HepG2 (cell line): ENCODE data around the gene AGTRAP. TPM values are rescaled to one million over a fixed set of nuclear protein-coding genes. Genes with fewer than 3 reads are reported as not detected.

ENCODE experiments used
- ATAC-seq: fragments of 200-7000 bp; cut with Tn5 transposase; 3 replicates; pipeline ENCODE4 v1.9.1; 2020; ENCODE audit warnings: mild to moderate bottlenecking, moderate library complexity
- BruUV-seq: library from RNA; stranded (reverse); fragments of 400-500 nt; replicated peaks from 2 replicates; lab custom pipeline; 2021; lab: Mats Ljungman, UMichigan
- CTCF ChIA-PET: fragments of 300-600 bp; formaldehyde crosslinking; extraction: SDS; loops from one replicate; lab custom pipeline; 2021; ENCODE audit warnings: low total read pairs, inconsistent platforms, low intra/inter-chr PET ratio; lab: Yijun Ruan, JAX
- POLR2A ChIA-PET: fragments of 350-600 bp; sonication (Branson Sonifier 250); formaldehyde crosslinking; loops from one replicate; lab custom pipeline; 2020; ENCODE audit warnings: antibody characterized with exemption, inconsistent platforms; lab: Yijun Ruan, JAX
- DNase-seq: peaks from one replicate; pipeline ENCODE4 v3.0.0-alpha.2; 2015; ENCODE audit warnings: low spot score
- FAIRE-seq: peaks from 3 replicates; lab custom pipeline; 2011; peaks lifted over from hg19 to GRCh38; lab: Jason Lieb, UNC
- H2AFZ ChIP-seq: one replicate; pipeline ENCODE4 v1.6.1; 2011; ENCODE audit warnings: low read length, inconsistent platforms
- H3K27ac ChIP-seq: fragments of 300-600 bp; 3 replicates; pipeline ENCODE4 v1.8.0; 2011; ENCODE audit warnings: mixed run types, mild to moderate bottlenecking, mixed read lengths, low read length, inconsistent platforms; ENCODE audit not compliant: insufficient read depth; ENCODE audit errors: extremely low read length
- H3K27me3 ChIP-seq, 2 experiments: fragments of 200-600 bp in 1 of 2; 2 replicates in 1 of 2; 3 replicates in 1 of 2; pipeline versions ENCODE4 v1.6.0 to v1.8.0; 2011; ENCODE audit warnings: low read length in 2 of 2, mild to moderate bottlenecking in 2 of 2, moderate library complexity in 2 of 2, inconsistent platforms in 1 of 2; ENCODE audit not compliant: insufficient read depth in 2 of 2, control insufficient read depth in 1 of 2
- H3K36me3 ChIP-seq, 2 experiments: fragments of 200-600 bp in 1 of 2; replicated peaks in 1 of 2; 2 replicates in 1 of 2; 3 replicates in 1 of 2; pipeline versions ENCODE4 v1.5.1 to v1.8.0; 2011; ENCODE audit warnings: low read length in 2 of 2, inconsistent platforms in 1 of 2; ENCODE audit not compliant: insufficient read depth in 2 of 2, control insufficient read depth in 1 of 2
- H3K4me1 ChIP-seq: 2 replicates; pipeline ENCODE4 v1.5.1; 2012; ENCODE audit warnings: low read length, inconsistent platforms; ENCODE audit not compliant: insufficient read depth
- H3K4me2 ChIP-seq: 2 replicates; pipeline ENCODE4 v1.6.0; 2011; ENCODE audit warnings: low read depth, low read length, inconsistent platforms
- H3K4me3 ChIP-seq, 3 experiments: fragments of 200-600 bp in 1 of 3; sonication (generic), shearing (Covaris generic) in 1 of 3; replicated peaks in 1 of 3; 2 replicates each; pipeline ENCODE4 v1.5.1; 2011 to 2016; ENCODE audit warnings: low read length in 3 of 3, inconsistent platforms in 2 of 3, low read depth in 2 of 3, mild to moderate bottlenecking in 2 of 3, control low read depth in 1 of 3, mixed read lengths in 1 of 3; ENCODE audit not compliant: insufficient read depth in 1 of 3
- H3K79me2 ChIP-seq: one replicate; pipeline ENCODE4 v1.6.1; 2011; ENCODE audit warnings: low read length, inconsistent platforms; ENCODE audit not compliant: insufficient read depth
- H3K9ac ChIP-seq: 2 replicates; pipeline ENCODE4 v1.6.0; 2011; ENCODE audit warnings: mild to moderate bottlenecking, low read depth, low read length, inconsistent platforms; ENCODE audit not compliant: insufficient read depth
- H3K9me3 ChIP-seq: 2 replicates; pipeline ENCODE4 v1.5.1; 2012; ENCODE audit warnings: mild to moderate bottlenecking, low read length
- H4K20me1 ChIP-seq: 2 replicates; pipeline ENCODE4 v1.6.0; 2011; ENCODE audit warnings: inconsistent platforms, mild to moderate bottlenecking, low read length, moderate library complexity; ENCODE audit not compliant: insufficient read depth
- DR1 ChIP-seq: sonication (generic); formaldehyde crosslinking; IDR thresholded peaks from 2 replicates; pipeline ENCODE4 v1.8.0; 2021; ENCODE audit warnings: mild to moderate bottlenecking, missing genetic modification reagents, inconsistent platforms
- HDAC1 ChIP-seq: sonication (generic); formaldehyde crosslinking; IDR thresholded peaks from 2 replicates; pipeline ENCODE4 v1.5.1; 2020; ENCODE audit warnings: mild to moderate bottlenecking, missing genetic modification reagents
- HNF4A ChIP-seq: sonication (generic); formaldehyde crosslinking; IDR thresholded peaks from 2 replicates; pipeline ENCODE4 v1.4.0; 2020; ENCODE audit warnings: missing genetic modification reagents
- HOXA5 ChIP-seq: sonication (generic); formaldehyde crosslinking; IDR thresholded peaks from 2 replicates; pipeline ENCODE4 v1.4.0; 2020; ENCODE audit warnings: missing genetic modification reagents
- MATR3 ChIP-seq: sonication (generic); formaldehyde crosslinking; IDR thresholded peaks from 2 replicates; pipeline ENCODE4 v1.4.0; 2020; ENCODE audit warnings: missing genetic modification reagents
- PITX1 ChIP-seq: sonication (generic); formaldehyde crosslinking; IDR thresholded peaks from 2 replicates; pipeline ENCODE4 v1.5.1; 2020; ENCODE audit warnings: mild to moderate bottlenecking, missing genetic modification reagents
- ZBTB20 ChIP-seq: sonication (generic); formaldehyde crosslinking; IDR thresholded peaks from 2 replicates; pipeline ENCODE4 v1.8.1; 2023; ENCODE audit warnings: missing genetic modification reagents, low read depth, mild to moderate bottlenecking, borderline replicate concordance
- ZNF10 ChIP-seq: sonication (generic); formaldehyde crosslinking; IDR thresholded peaks from 2 replicates; pipeline ENCODE4 v1.4.0; 2020; ENCODE audit warnings: mild to moderate bottlenecking, low read depth, missing genetic modification reagents, borderline replicate concordance
- ZNF296 ChIP-seq: sonication (generic); formaldehyde crosslinking; conservative IDR thresholded peaks from 2 replicates; pipeline ENCODE4 v1.5.0; 2020; ENCODE audit warnings: mild to moderate bottlenecking, missing genetic modification reagents
- ZNF513 ChIP-seq: sonication (generic); formaldehyde crosslinking; conservative IDR thresholded peaks from 2 replicates; pipeline ENCODE4 v1.5.0; 2020; ENCODE audit warnings: missing genetic modification reagents
- WGBS: methylation state at CpG from one replicate; pipeline ENCODE4 v1.1.6; 2017; ENCODE audit warnings: low lambda C conversion rate; 5-methylcytosine and 5-hydroxymethylcytosine counted together
- in situ Hi-C: cut with HindIII; loops from 2 replicates; pipeline ENCODE4 v1.10.0; 2017; ENCODE audit warnings: low pct_unique_long_range_greater_than_20kb; ENCODE audit not compliant: extremely low pct_ligation_motif_present
- intact Hi-C: fragments of 100-400 bp; cut with micrococcal nuclease; formaldehyde crosslinking; loops from one replicate; pipeline ENCODE4 v1.10.0; 2022; ENCODE audit not compliant: unreplicated experiment
- polyA plus RNA-seq, 8 experiments: library from polyadenylated mRNA; depleted of rRNA in 3 of 8; stranded (reverse) in 7 of 8; unstranded in 1 of 8; fragments of >200 nt; fragmentation: Illumina TruSeq in 4 of 8; extraction: Trizol in 4 of 8; gene quantifications; 2 replicates each; pipeline versions ENCODE4 v1.2.1 to v1.2.3, GENCODE V29; 2011 to 2016; ENCODE audit warnings: low read depth in 4 of 8, missing spikeins in 1 of 8, mixed read lengths in 1 of 8; ENCODE audit not compliant: insufficient read depth in 1 of 8
- total RNA-seq, 5 experiments: library from RNA; depleted of rRNA; stranded (reverse); fragments of >200 nt; fragmentation: Illumina TruSeq; extraction: Trizol; gene quantifications; 2 replicates each; pipeline ENCODE4 v1.2.3, GENCODE V29; 2016; ENCODE audit warnings: low read depth in 1 of 5

The AGTRAP gene
- total and polyA plus RNA-seq, 2 of the 13 experiments (the other 11 are each of a cell fraction or from before 2014, with no cell fraction given) = 28.3 to 32.0 TPM

GRCh38 chr1:11711490-11711889 lies 24.4 kb upstream of the AGTRAP start:
- Histone ChIP-seq H4K20me1 (no peaks in the 10 kb centered on the region), H3K4me2 (no peak overlapping the region), H3K27me3 (peaks cover 2 to 48% of the 10 kb centered on the region in 2 experiments; a peak in 4 of 5 replicates), H3K27ac (no peak overlapping the region), H3K4me1 (peaks cover 13% of the 10 kb centered on the region), H3K9me3 (no peaks in the 10 kb centered on the region), H3K79me2 (no peaks in the 10 kb centered on the region), H3K9ac (no peak overlapping the region), H3K4me3 (no peak overlapping the region), H3K36me3 (no peaks in the 10 kb centered on the region), H2AFZ (no peak overlapping the region)
- TF ChIP-seq ZNF296 (no peak), DR1 (CRISPR knock-in tag) (no peak), ZBTB20 (CRISPR knock-in tag) (no peak), HDAC1 (CRISPR knock-in tag) (no peak), MATR3 (CRISPR knock-in tag) (no peak), HOXA5 (CRISPR knock-in tag) (no peak), ZNF10 (CRISPR knock-in tag) (no peak), ZNF513 (no peak), PITX1 (no peak), HNF4A (CRISPR knock-in tag) (no peak)
- ChIA-PET POLR2A (no interaction called here), CTCF (no interaction called here)
- ATAC-seq (no peak), DNase-seq (no peak), FAIRE-seq (no peak)
- no TSS peak for BruUV-seq
- 54% methylated on average over 5 of the region's 5 CpGs for whole genome bisulfite sequencing
- intact Hi-C loops (no loop called here), in situ Hi-C loops (loop anchor here (10.0 kb wide), 1 partner anchor 237 kb away; the partner anchor contains the start of gene DISP3)
